ENCODE measurements around the gene PFKL.
"Not testable (repeated sequence)": the region's sequence is repeated elsewhere in the genome, so short reads cannot be mapped to it uniquely, and the experiment has no call there.

The PFKL gene

GRCh38 chr21:44275041-44275440 lies 24.8 kb upstream of the PFKL start:
- H3K27me3 ChIP-seq, result no peaks in the 10 kb centered on the region
- no peaks in the 10 kb centered on the region for H3K36me3 ChIP-seq
- no peak for TF ChIP-seq Cebpa-rat (IDR thresholded peaks at IDR 0.05)
- H3K9me3 ChIP-seq, result no peaks in the 10 kb centered on the region
- no peak overlapping the region for H3K4me2 ChIP-seq
- H4K20me1 ChIP-seq, result no peaks in the 10 kb centered on the region
- H3K4me3 ChIP-seq, result no peak overlapping the region
- H3K4me1 ChIP-seq, result peaks cover 28% of the 10 kb centered on the region
- H3K9ac ChIP-seq, result no peak overlapping the region
- H3K27ac ChIP-seq, result no peak overlapping the region

- Histone ChIP-seq H3K36me3 (no peaks in the 10 kb centered on the region), H3K4me2 (peak overlapping the region; percentile 84), H3K27ac (0 out of 2 replicates have a peak overlapping the region, but pooled peaks have one; percentile 47), H3K27me3 (no peaks in the 10 kb centered on the region), H4K20me1 (no peaks in the 10 kb centered on the region), H3K9ac (no peak overlapping the region; the same call in 1 of the 2 replicates), H3K4me1 (peaks cover 60% of the 10 kb centered on the region), H3K4me3 (no peak overlapping the region), H3K9me3 (no peaks in the 10 kb centered on the region)
- TF ChIP-seq Cebpa-rat (IDR thresholded peaks at IDR 0.05), result no peak
These were observed 20.2 kb upstream of the PFKL start for GRCh38 chr21:44279354-44280260.

- H3K27ac ChIP-seq, result peak overlapping the region; percentile 51
- no peaks in the 10 kb centered on the region for H3K9me3 ChIP-seq
- no peaks in the 10 kb centered on the region for H3K36me3 ChIP-seq
- H3K27me3 ChIP-seq, result no peaks in the 10 kb centered on the region
- H3K9ac ChIP-seq, result no peak overlapping the region
- TF ChIP-seq Cebpa-rat (IDR thresholded peaks at IDR 0.05), result no peak
- H3K4me1 ChIP-seq, result peaks cover 77% of the 10 kb centered on the region
- H3K4me3 ChIP-seq, result no peak overlapping the region
- H3K4me2 ChIP-seq, result peak overlapping the region; percentile 58
- H4K20me1 ChIP-seq, result no peaks in the 10 kb centered on the region
These were observed 18.1 kb upstream of the PFKL start for GRCh38 chr21:44281801-44282200.

GRCh38 chr21:44282370-44282769 lies 17.5 kb upstream of the PFKL start:
- H3K27ac ChIP-seq, result no peak overlapping the region; the same call in 1 of the 2 replicates
- peaks cover 83% of the 10 kb centered on the region for H3K4me1 ChIP-seq
- no peaks in the 10 kb centered on the region for H3K9me3 ChIP-seq
- H3K36me3 ChIP-seq, result no peaks in the 10 kb centered on the region
- H4K20me1 ChIP-seq, result no peaks in the 10 kb centered on the region
- H3K27me3 ChIP-seq, result no peaks in the 10 kb centered on the region
- peak overlapping the region; percentile 86 for H3K4me2 ChIP-seq
- H3K9ac ChIP-seq, result no peak overlapping the region
- no peak for TF ChIP-seq Cebpa-rat (IDR thresholded peaks at IDR 0.05)
- H3K4me3 ChIP-seq, result no peak overlapping the region

- H3K36me3 ChIP-seq, H3K9ac ChIP-seq, H3K27me3 ChIP-seq, H3K27ac ChIP-seq, H3K4me3 ChIP-seq, H4K20me1 ChIP-seq, H3K9me3 ChIP-seq: not testable (repeated sequence)
- H3K4me2 ChIP-seq, result peak overlapping the region; percentile 86
- H3K4me1 ChIP-seq, result peaks cover 89% of the 10 kb centered on the region
These were observed 16.6 kb upstream of the PFKL start for GRCh38 chr21:44283211-44283785.

GRCh38 chr21:44283948-44284347 lies 15.9 kb upstream of the PFKL start:
- Histone ChIP-seq H3K36me3 (no peaks in the 10 kb centered on the region), H3K27ac (peak overlapping the region; percentile 57), H3K9ac (peak overlapping the region; percentile 44; the same call in 1 of the 2 replicates), H3K4me1 (peaks cover 85% of the 10 kb centered on the region), H4K20me1 (no peaks in the 10 kb centered on the region), H3K9me3 (no peaks in the 10 kb centered on the region), H3K4me3 (no peak overlapping the region), H3K27me3 (no peaks in the 10 kb centered on the region), H3K4me2 (peak overlapping the region; percentile 86)
- no peak for TF ChIP-seq Cebpa-rat (IDR thresholded peaks at IDR 0.05)

- H3K9ac ChIP-seq, result no peak within 1 kb of the TSS
- H3K4me2 ChIP-seq, result peak within 1 kb of the TSS; percentile 86
- no peaks in the 10 kb centered on the region for H3K27me3 ChIP-seq
- no peak for TF ChIP-seq Cebpa-rat (IDR thresholded peaks at IDR 0.05)
- H3K27ac ChIP-seq, result 0 out of 2 replicates have a peak within 1 kb of the TSS, but pooled peaks have one; percentile 51
- H3K36me3 ChIP-seq, result no peaks in the 10 kb centered on the region
- H3K4me1 ChIP-seq, result peaks cover 71% of the 10 kb centered on the region
- no peaks in the 10 kb centered on the region for H3K9me3 ChIP-seq
- no peak within 1 kb of the TSS for H3K4me3 ChIP-seq
- H4K20me1 ChIP-seq, result no peaks in the 10 kb centered on the region
These were observed 14.5 kb upstream of the PFKL start, which contains the start of gene AIRE for GRCh38 chr21:44285138-44285992. TSS of gene AIRE (plus strand) at chr21:44285876. CDS start at chr21:44286007, 131 bp downstream.

GRCh38 chr21:44286086-44286715 lies 13.7 kb upstream of the PFKL start:
- H3K4me2 ChIP-seq, result peak overlapping the region; percentile 43
- H3K9ac ChIP-seq, result no peak overlapping the region
- no peaks in the 10 kb centered on the region for H3K36me3 ChIP-seq
- H3K27ac ChIP-seq, result no peak overlapping the region
- H3K4me1 ChIP-seq, result peaks cover 63% of the 10 kb centered on the region
- TF ChIP-seq Cebpa-rat (IDR thresholded peaks at IDR 0.05), result no peak
- no peak overlapping the region for H3K4me3 ChIP-seq
- H4K20me1 ChIP-seq, result no peaks in the 10 kb centered on the region
- H3K9me3 ChIP-seq, result no peaks in the 10 kb centered on the region
- H3K27me3 ChIP-seq, result no peaks in the 10 kb centered on the region

All from BLaER1 (cell line).